Muscle of back (tissue), 13 donors: ENCODE data around the gene BTBD18. TPM values are rescaled to one million over a fixed set of nuclear protein-coding genes. Genes with fewer than 3 reads are reported as not detected.

Experiments used
- DNase-seq, 3 donors: peaks; one replicate each; pipeline versions ENCODE4 v3.0.0 to v3.0.0-alpha.2; 2013
- long read RNA-seq, 9 donors: transcript quantifications; one replicate each; lab custom pipeline, GENCODE V29; 2026
- polyA plus RNA-seq, 10 donors: library from polyadenylated mRNA; unstranded; fragments of 120-200 nt; gene quantifications; one replicate each; pipeline ENCODE4 v1.2.1, GENCODE V29; 2013; ENCODE audit not compliant: insufficient read length in 10 of 10

BTBD18 gene, protein sequence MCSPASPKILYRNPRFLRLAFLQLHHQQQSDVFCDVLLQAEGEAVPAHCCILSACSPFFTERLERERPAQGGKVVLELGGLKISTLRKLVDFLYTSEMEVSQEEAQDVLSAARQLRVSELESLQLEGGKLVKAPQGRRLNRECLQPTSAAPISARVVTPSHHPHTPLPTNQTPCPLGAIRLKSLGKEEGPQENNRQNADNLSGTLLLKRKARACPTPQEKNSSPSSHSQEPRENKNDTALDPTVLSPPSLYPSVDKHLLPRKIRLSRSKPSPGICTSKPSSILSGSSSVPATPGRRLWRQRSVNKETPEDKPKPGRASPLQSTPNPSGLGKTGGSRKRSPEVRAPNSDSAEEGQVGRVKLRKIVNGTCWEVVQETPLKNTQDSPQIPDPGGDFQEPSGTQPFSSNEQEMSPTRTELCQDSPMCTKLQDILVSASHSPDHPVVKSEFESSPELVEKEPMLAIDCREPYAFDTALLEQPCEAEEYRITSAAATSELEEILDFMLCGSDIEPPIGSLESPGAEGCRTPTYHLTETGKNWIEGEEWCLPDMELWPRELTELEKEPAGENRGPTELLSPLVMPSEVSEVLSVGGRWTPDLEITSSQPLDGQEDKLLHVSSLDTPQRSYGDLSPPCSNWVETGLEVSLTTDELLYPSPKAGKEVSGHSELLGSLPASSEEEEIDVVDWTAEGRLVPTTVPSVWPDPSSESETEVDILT
- under 1 TPM in 7 of 10 donors, not detected in 3; 0.08 to 0.38 (median 0.13) TPM for polyA plus RNA-seq
- long read RNA-seq, donor 1 = 0 reads
- long read RNA-seq, donor 2 = 0 reads
- long read RNA-seq, donor 3 = 0 reads
- long read RNA-seq, donor 4 = 0 reads
- long read RNA-seq, donor 5 = 0 reads
- long read RNA-seq, donor 6 = 0 reads
- long read RNA-seq, donor 7 = 0 reads
- long read RNA-seq, donor 8 = 0 reads
- long read RNA-seq, donor 9 = 0 reads

DNA sequence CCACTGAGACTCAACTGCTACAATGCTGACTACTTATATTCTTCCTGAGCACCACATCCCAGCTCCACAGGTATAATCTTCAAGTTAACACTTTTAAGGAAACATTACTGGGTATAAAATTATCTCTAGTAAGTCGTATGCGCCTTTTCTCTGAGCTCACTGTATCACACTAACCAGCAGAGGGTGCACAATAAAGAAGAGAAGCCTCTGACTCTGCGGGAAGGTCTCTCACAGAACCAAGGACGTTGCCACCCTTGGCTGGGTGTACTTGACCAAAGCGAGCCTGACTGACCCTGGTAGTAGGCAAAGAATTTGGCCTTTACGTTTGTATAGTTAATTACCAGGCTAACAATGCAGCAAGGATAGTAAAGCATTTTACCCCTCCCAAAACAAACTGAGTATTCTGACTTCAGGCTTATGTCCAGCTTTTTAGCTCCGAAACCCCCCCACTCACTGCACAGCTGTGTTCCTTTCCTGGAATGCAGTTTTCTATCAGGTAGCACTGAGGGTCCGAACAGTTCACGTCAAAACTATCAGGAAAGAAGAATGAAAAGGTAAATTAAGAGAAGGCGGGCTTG, at the start of gene BTBD18:
BTBD18 (minus strand) TSS at position 144 of the 578 bp plus-strand sequence. CDS start 631 bp downstream, outside the sequence.
- peak in 1 of 3 donors; percentile 28 for DNase-seq

DNA sequence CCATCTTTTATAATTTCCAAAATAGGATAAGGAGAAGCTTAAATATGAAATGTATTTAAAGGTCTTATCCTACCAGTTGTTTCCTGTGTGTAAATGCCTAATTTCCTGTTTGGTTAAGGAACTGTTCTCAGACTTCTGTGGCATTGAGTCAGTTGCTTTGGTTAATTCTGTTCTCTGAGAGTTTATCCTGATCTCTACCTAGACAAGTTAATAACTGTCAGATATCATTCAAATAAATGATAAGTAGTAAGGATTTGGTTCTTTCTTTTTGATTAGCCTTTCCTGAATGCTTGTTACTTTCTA, 49.5 kb upstream of the BTBD18 start:
- DNase-seq = no peak

DNA sequence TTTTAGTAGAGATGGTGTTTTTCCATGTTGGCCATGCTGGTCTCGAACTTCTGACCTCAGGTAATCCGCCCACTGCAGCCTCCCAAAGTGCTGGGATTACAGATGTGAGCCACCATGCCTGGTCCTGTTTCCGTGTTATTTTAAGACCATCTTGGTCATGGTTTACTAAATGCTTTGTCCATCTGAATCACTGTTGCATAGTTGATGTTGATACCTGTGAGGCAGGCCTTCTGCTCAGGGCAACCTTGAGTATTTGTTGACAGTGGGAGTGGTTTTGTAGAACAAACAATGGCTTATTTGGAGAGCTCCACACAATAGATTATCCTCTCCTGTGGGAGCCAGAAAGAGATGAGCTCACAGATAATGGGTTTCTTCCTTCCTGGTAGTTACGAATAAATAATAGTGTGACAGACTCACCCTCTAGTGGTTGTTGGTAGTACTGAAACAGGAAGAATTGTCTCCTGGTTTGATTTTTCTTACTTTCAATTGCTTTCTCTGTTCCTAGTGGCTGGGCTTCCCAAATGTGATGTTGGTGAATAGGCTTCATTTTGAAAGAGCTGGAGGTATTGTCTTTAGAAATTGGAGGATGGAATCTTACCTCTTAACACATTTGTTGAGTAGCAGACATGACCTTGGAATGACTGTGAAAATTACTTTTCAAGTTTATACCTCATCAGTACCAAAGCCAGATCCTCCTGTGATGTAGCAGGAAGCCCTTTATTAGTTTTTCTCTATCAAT, 49.0 kb upstream of the BTBD18 start:
- DNase-seq = peak; percentile 67 to 87 (median 77)

DNA sequence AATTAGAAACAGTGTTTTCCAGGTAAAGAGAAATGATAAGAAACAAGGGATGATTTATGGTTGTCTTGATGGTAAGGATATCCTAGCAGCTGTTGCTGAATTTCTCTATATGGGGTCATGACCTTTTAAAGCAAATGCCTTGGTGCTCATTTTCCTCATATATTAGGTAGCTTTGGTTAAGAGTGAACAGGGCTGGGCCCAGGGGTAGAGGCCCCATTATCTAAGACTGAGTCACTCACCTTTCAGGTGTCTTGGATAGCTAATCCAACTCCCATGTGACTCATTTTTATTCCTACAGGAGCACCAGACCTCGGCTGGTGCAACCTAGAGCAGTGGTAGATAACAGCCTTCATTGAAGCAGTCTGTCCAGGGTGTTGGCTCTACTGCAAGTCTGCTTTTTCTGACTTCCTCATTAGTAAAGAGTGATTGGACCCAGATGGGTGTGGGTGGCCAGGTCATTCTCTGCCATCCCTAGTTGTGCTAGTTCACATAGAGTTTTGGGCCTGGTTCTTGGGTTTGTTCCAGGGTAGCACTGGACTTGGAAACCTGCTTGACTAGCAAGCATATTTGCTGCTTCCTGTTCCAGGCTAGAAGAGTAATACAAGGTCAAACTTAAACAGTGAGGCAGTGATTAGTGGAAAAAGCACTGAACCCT, 47.4 kb upstream of the BTBD18 start:
- DNase-seq = peak in 1 of 3 donors; percentile 34

DNA sequence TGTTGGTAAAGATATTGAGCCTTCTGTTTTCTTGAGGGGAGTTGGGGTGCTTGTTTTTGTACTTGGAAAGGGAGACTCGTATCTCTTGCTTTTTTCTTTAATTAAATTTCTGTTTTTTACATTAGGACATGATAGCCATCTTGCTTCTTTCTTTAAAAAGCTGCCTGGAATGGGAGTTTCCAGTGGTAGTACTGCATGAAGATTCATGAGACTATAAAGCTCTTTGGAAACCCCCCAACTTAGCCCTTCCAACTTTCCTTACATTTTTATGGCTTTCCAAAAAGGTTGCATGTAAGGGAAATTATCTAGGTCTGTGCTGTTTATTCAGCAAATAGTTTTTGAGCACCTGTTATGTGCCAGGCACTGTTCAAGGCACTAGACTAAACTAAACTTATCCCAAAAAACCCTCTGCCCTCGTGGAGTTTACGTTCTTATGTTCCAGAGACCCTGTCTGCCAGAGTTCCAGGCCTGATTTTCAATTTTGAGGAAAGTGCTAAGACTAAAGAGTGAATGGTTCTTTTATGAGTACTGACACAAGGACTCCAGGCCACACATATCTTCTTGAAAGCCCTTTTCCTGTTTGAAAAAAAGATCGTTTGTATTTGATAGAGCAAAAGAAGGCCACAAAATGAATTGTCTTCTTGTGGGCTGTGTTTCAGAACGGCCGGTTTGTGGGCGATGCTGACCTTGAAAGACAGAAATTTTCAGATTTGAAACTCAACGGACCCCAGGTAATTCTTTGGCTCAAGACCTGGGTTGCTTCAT, 41.9 kb upstream of the BTBD18 start:
- DNase-seq = peak in 1 of 3 donors; percentile 36

DNA sequence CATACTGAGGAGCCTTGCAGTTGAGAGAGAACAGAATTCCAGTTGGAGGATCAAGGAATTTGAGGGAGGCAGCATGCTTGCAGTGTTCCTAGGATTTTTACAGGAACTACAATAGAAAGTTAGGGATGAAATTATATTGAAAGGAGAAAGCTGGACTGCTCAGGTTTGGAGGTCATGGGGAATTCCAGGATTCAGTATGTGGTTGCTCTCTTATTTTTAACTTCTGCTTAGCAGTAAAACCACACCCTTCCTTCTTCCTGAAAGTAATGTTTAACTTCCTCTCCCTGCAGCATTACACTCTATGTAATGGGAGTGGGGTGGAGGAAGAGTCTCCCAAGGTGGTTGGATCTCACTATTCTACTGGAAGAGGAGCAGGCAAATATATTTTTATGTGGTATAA, 41.3 kb upstream of the BTBD18 start:
- peak in 1 of 3 donors; percentile 36 for DNase-seq

DNA sequence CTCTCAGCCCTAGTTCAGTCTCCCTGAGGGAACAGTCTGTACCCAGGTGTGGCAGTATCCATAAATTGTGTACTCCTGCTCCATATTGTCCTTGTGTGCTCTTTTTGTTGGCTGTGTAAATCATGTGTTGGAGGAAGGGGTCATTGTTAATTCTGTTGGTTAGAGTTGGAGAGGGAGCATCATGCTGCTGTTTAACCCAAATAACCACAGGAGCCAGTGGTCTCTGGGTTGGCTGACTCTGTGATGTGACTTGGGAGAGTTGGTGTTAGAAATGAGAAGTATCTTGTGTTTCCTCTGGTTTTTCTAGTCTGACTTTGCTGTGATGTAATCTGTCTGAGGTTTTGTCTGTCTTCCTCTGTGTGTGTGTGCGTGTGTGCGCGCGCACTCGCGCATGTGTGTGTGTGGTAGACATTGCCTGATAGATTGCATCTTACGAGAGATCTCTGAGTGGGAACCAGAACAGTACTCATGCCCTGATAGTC, 40.5 kb upstream of the BTBD18 start:
- peak in 1 of 3 donors; percentile 59 for DNase-seq

DNA sequence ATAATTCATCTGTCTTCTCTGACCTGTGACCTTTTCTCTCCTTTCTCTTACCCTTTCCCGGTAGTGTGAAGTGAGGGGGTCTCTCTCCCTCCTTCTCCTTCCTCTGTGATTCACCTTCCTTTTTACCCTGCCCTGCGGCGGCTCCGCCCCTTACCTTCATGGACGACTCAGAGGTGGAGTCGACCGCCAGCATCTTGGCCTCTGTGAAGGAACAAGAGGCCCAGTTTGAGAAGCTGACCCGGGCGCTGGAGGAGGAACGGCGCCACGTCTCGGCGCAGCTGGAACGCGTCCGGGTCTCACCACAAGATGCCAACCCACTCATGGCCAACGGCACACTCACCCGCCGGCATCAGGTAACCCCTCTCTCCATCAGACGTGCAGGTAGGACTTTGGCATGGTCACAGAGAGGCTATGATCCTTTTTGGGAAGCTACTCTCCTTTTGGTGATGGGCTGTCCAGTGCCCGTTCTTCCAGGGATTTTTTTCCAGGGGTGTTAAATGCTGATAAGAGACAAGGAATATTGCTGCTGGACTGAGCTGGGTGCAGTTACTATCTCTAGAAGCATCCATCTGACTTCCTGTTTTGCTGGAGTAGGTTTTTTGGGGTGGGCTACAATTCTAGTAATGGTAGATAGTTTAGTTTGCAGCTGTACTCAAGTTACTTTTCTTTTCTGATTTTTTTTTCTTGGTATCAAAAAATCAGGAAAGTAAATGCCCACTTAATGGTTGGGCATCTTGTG, 39.9 kb upstream of the BTBD18 start:
- no peak for DNase-seq

DNA sequence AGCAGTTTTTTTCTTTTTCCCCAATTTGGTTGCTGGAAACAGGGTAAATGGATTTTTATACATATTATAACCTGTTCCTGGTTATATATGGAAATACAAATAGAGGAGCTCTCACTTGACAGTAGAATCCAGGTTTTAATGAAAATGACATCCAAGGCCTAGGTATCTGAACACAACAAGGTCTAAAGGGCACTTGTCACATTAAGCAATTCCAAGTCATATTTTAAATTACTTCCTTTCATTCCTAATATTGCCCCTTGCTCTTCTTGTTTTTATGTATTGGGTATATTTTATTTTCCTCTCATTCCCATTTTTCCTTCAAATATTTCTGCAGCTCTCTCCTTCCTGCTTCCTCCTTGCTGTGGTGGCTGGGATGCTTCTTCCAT, 37.1 kb upstream of the BTBD18 start:
- DNase-seq = no peak

DNA sequence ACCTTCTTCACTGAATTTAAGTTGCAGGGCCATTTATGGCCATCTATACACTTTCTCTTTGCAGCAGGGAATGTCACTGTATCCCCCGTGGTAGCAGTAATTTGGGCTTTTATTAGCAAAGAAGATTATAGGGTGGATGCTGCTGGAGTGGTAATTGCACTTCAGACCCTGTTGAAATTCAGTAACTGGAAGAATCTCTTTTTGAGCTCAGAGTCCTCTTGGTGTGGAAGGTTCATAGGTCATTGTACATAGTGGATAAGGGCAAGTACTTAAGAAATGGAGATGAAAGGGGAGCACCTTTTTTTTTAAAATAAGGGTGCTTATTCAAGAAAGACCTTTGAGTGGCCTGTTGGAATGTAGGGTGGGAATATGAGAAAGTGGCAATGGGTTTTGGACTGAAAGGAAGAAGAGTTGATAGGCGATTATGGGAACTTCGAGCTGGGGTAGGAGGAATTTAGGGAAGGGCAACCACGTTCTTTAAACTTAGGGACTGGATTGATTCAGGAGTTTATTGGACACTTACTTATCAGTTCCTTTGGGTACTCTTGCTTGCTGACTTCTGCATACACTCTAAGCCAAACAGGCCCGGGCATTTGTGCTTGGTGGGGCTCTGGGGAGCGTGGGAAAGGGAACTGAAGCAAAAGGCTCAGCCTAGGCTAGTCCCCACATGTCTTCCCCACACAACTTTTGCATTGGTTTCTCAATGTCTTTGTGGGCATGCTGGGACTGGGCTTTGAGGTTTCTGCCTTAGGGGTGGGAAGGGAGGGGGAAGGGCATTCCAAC, 36.5 kb upstream of the BTBD18 start:
- DNase-seq = peak in 1 of 3 donors; percentile 16

DNA sequence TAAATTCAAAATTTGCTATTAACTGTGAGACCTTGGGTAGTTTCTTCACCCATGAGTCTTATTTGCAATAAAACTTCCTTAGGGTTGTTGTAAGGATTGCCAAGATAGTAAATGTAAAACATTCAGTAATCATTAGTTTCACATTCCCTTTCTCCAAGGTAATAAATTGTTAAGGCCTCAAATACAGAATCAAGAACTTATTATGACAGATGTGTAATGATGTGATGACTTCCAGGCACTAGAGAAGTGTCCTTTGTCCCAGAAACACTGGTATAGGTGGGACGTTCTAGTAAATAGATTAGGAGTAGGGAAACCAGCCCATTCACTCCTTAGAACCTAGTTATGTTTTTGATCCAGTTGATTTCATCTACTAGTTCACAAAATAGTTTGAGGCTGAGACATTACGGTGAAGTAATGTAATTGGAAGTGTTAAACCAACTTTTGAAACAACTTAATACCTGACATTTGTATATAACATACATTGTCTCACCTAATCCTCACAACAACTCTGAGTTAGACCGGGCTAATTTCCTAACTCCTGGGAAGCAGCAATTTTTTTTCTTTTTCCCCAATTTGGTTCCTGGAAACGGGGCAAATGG, 35.5 kb upstream of the BTBD18 start:
- no peak for DNase-seq

DNA sequence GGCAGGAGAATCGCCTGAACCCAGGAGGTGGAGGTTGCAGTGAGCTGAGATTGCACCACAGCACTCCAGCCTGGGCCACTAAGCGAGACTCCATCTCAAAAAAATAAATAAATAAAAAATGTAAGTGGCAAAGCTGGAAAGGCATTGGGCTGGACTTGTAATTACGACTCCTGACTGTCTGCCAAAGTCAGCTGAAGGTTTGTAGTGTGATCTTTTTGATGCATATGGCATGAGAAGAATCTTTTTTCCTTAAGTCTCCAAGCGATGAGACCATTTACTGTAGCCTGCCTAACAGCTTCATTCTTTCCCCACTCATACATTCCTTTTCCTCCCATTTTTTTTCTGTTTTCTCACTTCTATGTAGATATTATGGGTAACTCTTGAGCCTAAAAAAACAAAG, 34.8 kb upstream of the BTBD18 start:
- DNase-seq = no peak

DNA sequence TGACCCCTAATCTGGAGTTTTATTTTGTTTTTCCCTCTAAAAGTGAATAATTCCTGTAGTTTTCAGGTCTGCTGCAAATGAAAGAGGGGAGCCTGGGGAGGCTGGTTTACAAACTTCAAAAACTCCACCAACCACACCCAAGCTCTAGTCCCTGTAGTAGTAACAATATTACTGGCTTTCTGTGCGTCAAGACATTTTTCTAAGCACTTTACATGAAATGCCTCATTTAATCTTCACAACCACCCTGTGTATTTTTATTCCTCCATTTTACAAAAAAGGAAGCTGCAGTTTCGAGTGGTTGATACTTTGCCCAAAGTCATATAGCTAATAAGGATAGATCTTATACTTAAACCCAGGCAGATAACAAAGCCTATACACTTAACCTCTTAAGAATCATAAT, 33.5 kb upstream of the BTBD18 start:
- no peak for DNase-seq

DNA sequence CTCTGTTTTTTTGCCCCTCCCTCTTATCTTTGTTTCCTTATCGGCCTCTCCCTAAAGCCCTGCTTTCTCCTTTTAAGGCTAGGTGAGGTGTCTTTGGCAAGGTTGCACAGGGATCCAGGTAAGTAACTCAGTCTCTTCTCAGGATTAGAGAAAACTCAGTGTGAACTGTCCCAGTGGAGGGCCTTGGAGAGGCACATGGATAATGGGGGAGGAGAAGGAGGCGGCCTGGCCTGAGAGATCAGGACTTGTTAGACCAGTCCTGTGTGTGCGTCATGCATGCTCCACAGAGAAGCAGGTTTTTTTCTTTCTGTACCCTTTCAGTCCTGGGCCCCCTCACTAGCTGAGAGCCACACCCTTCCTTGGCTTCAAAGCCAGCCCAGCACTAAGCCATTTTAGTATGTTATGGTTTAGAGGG, 29.9 kb upstream of the BTBD18 start:
- no peak for DNase-seq

DNA sequence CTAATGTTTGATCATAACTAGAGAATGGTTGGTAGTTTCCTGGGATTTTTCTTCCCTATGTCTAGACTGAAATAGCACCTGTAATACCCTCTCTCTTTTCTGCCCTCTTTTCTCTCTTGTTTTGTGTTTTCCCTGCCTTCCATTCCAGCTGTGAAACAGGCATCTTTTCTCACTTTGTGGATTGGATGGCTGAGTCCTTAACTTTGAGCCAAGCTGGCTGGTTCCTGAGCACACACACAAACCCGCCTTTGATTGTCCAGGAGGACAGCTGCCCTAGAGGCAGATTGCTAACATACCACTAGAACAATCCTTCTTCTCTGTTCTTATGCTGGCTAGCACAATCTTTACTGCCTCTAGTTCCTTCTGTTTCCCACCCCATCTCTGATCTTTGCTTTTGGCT, 27.7 kb upstream of the BTBD18 start:
- peak in 2 of 3 donors; percentile 42 to 63 for DNase-seq

DNA sequence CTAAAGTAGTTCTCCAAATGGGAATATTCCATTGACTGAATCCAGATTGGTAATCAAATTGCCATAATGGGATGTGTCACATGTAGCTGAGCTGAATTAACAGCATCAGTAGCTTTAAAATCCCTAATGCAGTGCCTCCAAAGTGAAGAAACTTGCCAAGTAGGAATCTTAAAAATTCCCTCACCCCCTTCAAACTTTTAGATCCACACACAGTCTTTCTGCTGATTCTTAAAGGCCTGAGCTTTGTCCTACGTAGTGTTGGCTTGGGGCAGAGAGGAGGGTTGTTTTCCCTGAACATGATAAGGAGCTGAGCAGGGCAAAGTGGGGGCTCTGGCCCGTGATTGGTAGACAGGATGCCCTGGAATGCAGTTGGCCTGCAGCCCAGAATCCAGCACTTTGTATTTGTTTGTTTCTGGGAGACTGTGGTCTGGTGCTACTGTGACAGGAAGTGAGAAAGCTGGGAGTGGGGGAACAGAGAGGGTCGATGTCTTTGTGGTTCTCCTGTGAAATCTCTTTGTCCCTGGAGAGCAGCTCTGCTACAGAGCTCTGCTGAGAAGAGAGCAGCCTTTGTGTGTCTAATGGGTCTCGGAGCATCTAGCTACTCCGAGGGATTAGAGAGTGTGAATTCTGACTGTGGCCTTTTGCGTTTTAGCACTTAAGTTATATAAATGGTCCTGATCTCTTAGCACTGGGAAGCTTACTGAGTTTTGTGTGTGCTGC, 26.9 kb upstream of the BTBD18 start:
- DNase-seq = peak; percentile 90 to 98 (median 95)

DNA sequence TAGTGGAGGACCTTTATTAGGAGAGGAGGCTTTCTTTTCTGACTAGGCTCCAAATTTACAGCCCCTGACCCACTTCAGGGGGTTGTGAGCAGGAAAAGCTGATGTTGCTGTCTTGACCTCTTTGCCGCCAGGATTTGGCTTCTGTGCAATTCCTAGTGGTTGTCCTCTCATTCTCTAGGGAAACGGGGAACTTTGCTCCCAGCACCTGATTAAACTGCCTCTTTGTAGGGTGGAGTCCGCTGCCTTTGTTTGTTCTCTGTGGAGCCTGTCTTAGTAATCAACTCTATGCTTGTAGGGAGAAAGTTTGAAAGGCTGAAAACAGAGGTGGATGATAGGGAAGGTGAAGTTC, 26.3 kb upstream of the BTBD18 start:
- no peak for DNase-seq
